COLO829 (cell line): ENCODE measurements around the gene KHNYN.
"Not testable (repeated sequence)": the region's sequence is repeated elsewhere in the genome, so short reads cannot be mapped to it uniquely, and the experiment has no call there.

Experiments
- DNase-seq: peaks from one replicate; pipeline ENCODE4 v3.0.0; 2012; ENCODE audit warnings: low spot score

The KHNYN gene

GRCh38 chr14:24429395-24430142, at the start of gene KHNYN, which contains the start of gene CBLN3:
KHNYN (plus strand) TSS chr14:24429954; CDS start chr14:24430731, 777 bp downstream.
CBLN3 (minus strand) TSS chr14:24429668; CDS start chr14:24429054, 614 bp downstream.
- DNase-seq, result peak; percentile 84

- no peak for DNase-seq
Measured at GRCh38 chr14:24381363-24382063, 48.2 kb upstream of the KHNYN start.

- no peak for DNase-seq
Measured at GRCh38 chr14:24382064-24382371, 47.7 kb upstream of the KHNYN start.

GRCh38 chr14:24384169-24384568, 45.6 kb upstream of the KHNYN start:
- DNase-seq, result no peak

GRCh38 chr14:24385524-24385923, 44.2 kb upstream of the KHNYN start:
- no peak for DNase-seq

- DNase-seq, result no peak
Measured at GRCh38 chr14:24387009-24387345, 42.8 kb upstream of the KHNYN start.

- not testable (repeated sequence) for DNase-seq
Measured at GRCh38 chr14:24387579-24387978, 42.2 kb upstream of the KHNYN start.

- DNase-seq, result no peak
Measured at GRCh38 chr14:24388474-24389179, 41.1 kb upstream of the KHNYN start.

GRCh38 chr14:24389226-24389848, 40.4 kb upstream of the KHNYN start:
- no peak for DNase-seq

- no peak for DNase-seq
Measured at GRCh38 chr14:24390701-24391468, 38.9 kb upstream of the KHNYN start.

- no peak for DNase-seq
Measured at GRCh38 chr14:24392325-24393091, 37.2 kb upstream of the KHNYN start.

- DNase-seq, result no peak
Measured at GRCh38 chr14:24394275-24394674, 35.5 kb upstream of the KHNYN start.

GRCh38 chr14:24395609-24396582, 33.9 kb upstream of the KHNYN start:
- DNase-seq, result no peak

- no peak for DNase-seq
Measured at GRCh38 chr14:24397639-24398292, 32.0 kb upstream of the KHNYN start.

GRCh38 chr14:24398293-24398652, 31.5 kb upstream of the KHNYN start:
- no peak for DNase-seq

- DNase-seq, result no peak
Measured at GRCh38 chr14:24398653-24399446, 30.9 kb upstream of the KHNYN start, which contains the start of gene NYNRIN. NYNRIN (plus strand) TSS chr14:24399003; CDS start chr14:24399247, 244 bp downstream.

- no peak for DNase-seq
Measured at GRCh38 chr14:24399447-24399822, 30.3 kb upstream of the KHNYN start.

- no peak for DNase-seq
Measured at GRCh38 chr14:24399999-24400718, 29.6 kb upstream of the KHNYN start.
